Trophoblast cell (in vitro differentiated cells and primary cell): ENCODE measurements around the gene CCDC92.

ENCODE experiments used
- DNase-seq, 2 donors: peaks; one replicate each; pipeline ENCODE4 v3.0.0-alpha.2; 2016
- H2AFZ ChIP-seq: 2 replicates; pipeline ENCODE4 v1.6.1; 2013; ENCODE audit warnings: low read length, moderate library complexity, mild to moderate bottlenecking; ENCODE audit not compliant: insufficient read depth, poor library complexity
- H2AK5ac ChIP-seq: 2 replicates; pipeline ENCODE4 v1.6.1; 2013; ENCODE audit warnings: mild to moderate bottlenecking, low read length
- H2BK120ac ChIP-seq: 2 replicates; pipeline ENCODE4 v1.6.1; 2013; ENCODE audit warnings: low read length, mild to moderate bottlenecking, moderate library complexity; ENCODE audit not compliant: insufficient read depth, poor library complexity
- H2BK12ac ChIP-seq: 2 replicates; pipeline ENCODE4 v1.6.1; 2013; ENCODE audit warnings: mild to moderate bottlenecking, low read length, moderate library complexity
- H2BK5ac ChIP-seq: 2 replicates; pipeline ENCODE4 v1.6.1; 2013; ENCODE audit warnings: low read length, low read depth, moderate library complexity, mild to moderate bottlenecking; ENCODE audit not compliant: poor library complexity
- H3K14ac ChIP-seq: 2 replicates; pipeline ENCODE4 v1.6.1; 2013; ENCODE audit warnings: mild to moderate bottlenecking, low read length
- H3K18ac ChIP-seq: 2 replicates; pipeline ENCODE4 v1.6.1; 2013; ENCODE audit warnings: mild to moderate bottlenecking, low read length
- H3K23ac ChIP-seq: 2 replicates; pipeline ENCODE4 v1.6.1; 2013; ENCODE audit warnings: low read length
- H3K27ac ChIP-seq: 2 replicates; pipeline ENCODE4 v1.5.1; 2013; ENCODE audit warnings: low read depth, mild to moderate bottlenecking, inconsistent platforms, low read length, moderate library complexity
- H3K27me3 ChIP-seq: 2 replicates; pipeline ENCODE4 v1.6.1; 2013; ENCODE audit warnings: inconsistent platforms, mild to moderate bottlenecking, low read length, moderate library complexity; ENCODE audit not compliant: insufficient read depth
- H3K36me3 ChIP-seq, 2 experiments: 1 replicate in 1 of 2; 2 replicates in 1 of 2; pipeline ENCODE4 v1.6.1; 2013; ENCODE audit warnings: low read length in 2 of 2, mild to moderate bottlenecking in 2 of 2, moderate library complexity in 1 of 2; ENCODE audit not compliant: insufficient read depth in 2 of 2, control insufficient read depth in 1 of 2
- H3K4ac ChIP-seq: 2 replicates; pipeline ENCODE4 v1.6.1; 2013; ENCODE audit warnings: low read depth, mild to moderate bottlenecking, low read length, moderate library complexity
- H3K4me1 ChIP-seq, 2 experiments: 1 replicate in 1 of 2; 2 replicates in 1 of 2; pipeline ENCODE4 v1.6.1; 2013; ENCODE audit warnings: low read length in 2 of 2, mild to moderate bottlenecking in 2 of 2, moderate library complexity in 1 of 2; ENCODE audit not compliant: insufficient read depth in 2 of 2, control insufficient read depth in 1 of 2
- H3K4me2 ChIP-seq: 2 replicates; pipeline ENCODE4 v1.6.1; 2013; ENCODE audit warnings: inconsistent platforms, mild to moderate bottlenecking, low read length, moderate library complexity
- H3K4me3 ChIP-seq: 2 replicates; pipeline ENCODE4 v1.5.1; 2013; ENCODE audit warnings: mild to moderate bottlenecking, low read depth, low read length, inconsistent platforms
- H3K79me1 ChIP-seq: one replicate; pipeline ENCODE4 v1.6.1; 2013; ENCODE audit warnings: low read length
- H3K79me2 ChIP-seq: 2 replicates; pipeline ENCODE4 v1.6.1; 2013; ENCODE audit warnings: low read length, mild to moderate bottlenecking; ENCODE audit not compliant: control insufficient read depth, insufficient read depth, poor library complexity
- H3K9ac ChIP-seq: 2 replicates; pipeline ENCODE4 v1.6.1; 2013; ENCODE audit warnings: mild to moderate bottlenecking, low read length
- H3K9me3 ChIP-seq: 2 replicates; pipeline ENCODE4 v1.6.1; 2013; ENCODE audit warnings: low read depth, mild to moderate bottlenecking, control low read depth, inconsistent platforms, low read length; ENCODE audit not compliant: insufficient read depth
- H4K12ac ChIP-seq: 2 replicates; pipeline ENCODE4 v1.6.1; 2013; ENCODE audit warnings: low read depth, mild to moderate bottlenecking, low read length, moderate library complexity
- H4K8ac ChIP-seq: 2 replicates; pipeline ENCODE4 v1.6.1; 2013; ENCODE audit warnings: low read depth, mild to moderate bottlenecking, low read length, moderate library complexity
- H4K91ac ChIP-seq: one replicate; pipeline ENCODE4 v1.6.1; 2013; ENCODE audit warnings: low read depth, mild to moderate bottlenecking, low read length, moderate library complexity
- WGBS: extraction: QIAGEN DNeasy Blood & Tissue Kit; methylation state at CpG from one replicate; pipeline ENCODE4 v1.1.7; 2013; ENCODE audit warnings: missing lambda C conversion rate; ENCODE audit not compliant: insufficient read length, insufficient coverage; ENCODE audit errors: extremely low coverage; 5-methylcytosine and 5-hydroxymethylcytosine counted together

Gene CCDC92

DNA sequence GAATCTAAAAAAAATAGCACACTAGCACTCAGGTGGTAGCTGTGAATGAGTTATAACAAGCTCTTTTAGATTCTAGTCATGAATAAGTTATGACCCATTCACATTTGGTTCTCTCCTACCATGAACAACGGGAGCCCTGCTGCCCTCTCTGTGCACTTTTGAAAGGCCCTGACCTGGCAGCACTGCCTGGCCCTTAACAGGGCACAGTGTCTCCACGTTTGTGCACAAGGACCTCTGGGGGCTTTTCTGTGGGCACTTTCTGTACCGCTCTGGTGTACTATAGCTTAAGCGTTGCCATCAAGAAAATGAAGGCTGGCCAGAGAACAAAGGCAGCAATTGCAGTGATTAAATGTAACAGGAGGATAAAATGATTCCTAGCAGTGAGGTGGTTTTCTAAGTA lies 21.2 kb downstream of the CCDC92 start:
- Histone ChIP-seq H4K91ac (no peak overlapping the region), H3K27me3 (no peaks in the 10 kb centered on the region), H2BK120ac (no peak overlapping the region), H2AFZ (no peak overlapping the region), H3K27ac (no peak overlapping the region), H3K36me3 (peaks cover 2 to 5% of the 10 kb centered on the region in 2 experiments), H3K4me2 (no peak overlapping the region), H2AK5ac (no peak overlapping the region), H3K23ac (no peak overlapping the region), H4K8ac (no peak overlapping the region), H3K79me1 (no peaks in the 10 kb centered on the region), H2BK5ac (no peak overlapping the region), H3K9me3 (no peaks in the 10 kb centered on the region), H3K4ac (no peak overlapping the region), H3K79me2 (no peaks in the 10 kb centered on the region), H3K4me3 (no peak overlapping the region), H4K12ac (no peak overlapping the region), H3K18ac (no peak overlapping the region), H2BK12ac (no peak overlapping the region), H3K14ac (no peak overlapping the region), H3K4me1 (no peaks in the 10 kb centered on the region), H3K9ac (no peak overlapping the region)
- no CpG with 5 or more reads among the region's 4 CpGs for WGBS
- no peak for DNase-seq

DNA sequence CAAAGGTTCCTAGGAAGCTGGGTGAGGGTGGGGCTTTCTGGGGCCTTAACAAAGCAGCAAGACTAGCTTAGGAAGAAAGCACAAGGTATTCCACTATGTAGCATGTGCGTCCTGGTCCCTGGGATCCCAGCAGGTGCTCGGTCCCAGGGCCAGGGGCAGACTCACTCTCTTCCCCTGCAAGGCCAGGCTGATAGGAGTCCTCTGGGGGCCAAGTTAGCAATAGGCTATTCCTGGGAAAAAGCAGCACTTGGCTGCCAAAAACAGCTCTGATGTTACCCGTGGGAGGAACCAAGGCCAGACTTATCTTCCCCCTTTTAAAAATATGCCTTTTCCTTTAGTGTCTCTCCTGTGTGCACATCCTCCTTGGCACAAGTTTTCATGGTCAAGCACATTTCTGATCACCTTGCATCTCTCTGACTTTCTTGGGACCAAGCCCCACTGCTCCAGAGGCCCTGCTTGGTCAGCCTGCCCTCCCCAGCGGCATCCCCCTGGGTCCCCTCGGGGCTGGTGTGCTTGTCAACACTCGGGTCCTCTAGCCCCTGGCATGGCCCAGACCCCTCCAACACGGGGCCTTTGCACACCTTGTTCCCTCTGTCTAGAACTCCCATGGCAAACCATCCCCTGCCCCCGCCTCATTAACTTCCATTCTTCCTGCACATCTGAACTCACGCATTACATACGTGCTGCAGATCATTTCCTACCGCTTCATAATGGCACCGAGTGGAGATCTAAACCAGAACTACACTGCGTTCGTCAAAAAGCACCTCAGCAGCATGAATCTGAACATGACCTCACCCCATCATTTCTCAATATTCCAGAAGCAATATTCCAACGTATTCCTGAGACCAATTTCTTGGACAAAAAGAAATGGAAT lies 21.9 kb downstream of the CCDC92 start:
- H3K4me2 ChIP-seq, result no peak overlapping the region
- H3K18ac ChIP-seq, result no peak overlapping the region
- no peak overlapping the region for H3K14ac ChIP-seq
- no peaks in the 10 kb centered on the region for H3K79me2 ChIP-seq
- H3K27ac ChIP-seq, result no peak overlapping the region
- no peak overlapping the region for H2BK12ac ChIP-seq
- H2BK120ac ChIP-seq, result no peak overlapping the region
- H3K27me3 ChIP-seq, result no peaks in the 10 kb centered on the region
- H4K8ac ChIP-seq, result no peak overlapping the region
- H2BK5ac ChIP-seq, result no peak overlapping the region
- H3K4ac ChIP-seq, result no peak overlapping the region
- no peak overlapping the region for H3K4me3 ChIP-seq
- no peak overlapping the region for H4K12ac ChIP-seq
- no peak for DNase-seq
- H3K9ac ChIP-seq, result no peak overlapping the region
- no peak overlapping the region for H4K91ac ChIP-seq
- no peak overlapping the region for H3K23ac ChIP-seq
- no peak overlapping the region for H2AK5ac ChIP-seq
- H2AFZ ChIP-seq, result no peak overlapping the region
- no peaks in the 10 kb centered on the region for H3K4me1 ChIP-seq
- no peaks in the 10 kb centered on the region for H3K79me1 ChIP-seq
- WGBS, result no CpG with 5 or more reads among the region's 15 CpGs
- H3K9me3 ChIP-seq, result no peaks in the 10 kb centered on the region
- H3K36me3 ChIP-seq, result peaks cover 5% of the 10 kb centered on the region in 2 experiments

DNA sequence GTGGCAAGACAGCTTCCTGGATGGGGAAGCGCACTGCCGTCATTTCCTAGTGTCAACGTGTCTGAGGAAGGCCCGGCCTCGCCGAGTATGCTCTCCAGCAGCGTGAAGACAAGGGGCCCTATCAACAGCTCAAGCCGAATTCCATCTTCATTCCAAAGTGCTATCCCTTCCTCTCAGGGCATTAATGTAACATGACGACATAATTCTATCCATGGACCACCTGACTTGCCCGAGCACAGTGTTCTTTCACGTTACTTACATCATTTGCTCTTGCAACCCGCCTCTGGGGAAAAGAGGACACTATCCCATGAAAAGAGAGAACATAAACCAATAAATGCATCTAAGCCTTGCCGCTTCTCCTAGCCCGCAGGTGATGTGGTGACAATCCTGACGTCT lies 22.9 kb downstream of the CCDC92 start:
- Histone ChIP-seq H2BK120ac (no peak overlapping the region), H3K9ac (no peak overlapping the region), H4K8ac (no peak overlapping the region), H3K18ac (no peak overlapping the region), H2BK12ac (no peak overlapping the region), H3K79me2 (no peaks in the 10 kb centered on the region), H4K91ac (no peak overlapping the region), H3K27me3 (no peaks in the 10 kb centered on the region), H3K9me3 (no peaks in the 10 kb centered on the region), H3K36me3 (peaks cover 9 to 10% of the 10 kb centered on the region in 2 experiments), H3K27ac (no peak overlapping the region), H3K4me2 (no peak overlapping the region), H2AK5ac (no peak overlapping the region), H3K14ac (no peak overlapping the region), H3K4me3 (no peak overlapping the region), H3K4me1 (no peaks in the 10 kb centered on the region), H3K23ac (no peak overlapping the region), H4K12ac (no peak overlapping the region), H2AFZ (no peak overlapping the region), H2BK5ac (no peak overlapping the region), H3K4ac (no peak overlapping the region), H3K79me1 (no peaks in the 10 kb centered on the region)
- WGBS, result no CpG with 5 or more reads among the region's 15 CpGs
- no peak for DNase-seq

DNA sequence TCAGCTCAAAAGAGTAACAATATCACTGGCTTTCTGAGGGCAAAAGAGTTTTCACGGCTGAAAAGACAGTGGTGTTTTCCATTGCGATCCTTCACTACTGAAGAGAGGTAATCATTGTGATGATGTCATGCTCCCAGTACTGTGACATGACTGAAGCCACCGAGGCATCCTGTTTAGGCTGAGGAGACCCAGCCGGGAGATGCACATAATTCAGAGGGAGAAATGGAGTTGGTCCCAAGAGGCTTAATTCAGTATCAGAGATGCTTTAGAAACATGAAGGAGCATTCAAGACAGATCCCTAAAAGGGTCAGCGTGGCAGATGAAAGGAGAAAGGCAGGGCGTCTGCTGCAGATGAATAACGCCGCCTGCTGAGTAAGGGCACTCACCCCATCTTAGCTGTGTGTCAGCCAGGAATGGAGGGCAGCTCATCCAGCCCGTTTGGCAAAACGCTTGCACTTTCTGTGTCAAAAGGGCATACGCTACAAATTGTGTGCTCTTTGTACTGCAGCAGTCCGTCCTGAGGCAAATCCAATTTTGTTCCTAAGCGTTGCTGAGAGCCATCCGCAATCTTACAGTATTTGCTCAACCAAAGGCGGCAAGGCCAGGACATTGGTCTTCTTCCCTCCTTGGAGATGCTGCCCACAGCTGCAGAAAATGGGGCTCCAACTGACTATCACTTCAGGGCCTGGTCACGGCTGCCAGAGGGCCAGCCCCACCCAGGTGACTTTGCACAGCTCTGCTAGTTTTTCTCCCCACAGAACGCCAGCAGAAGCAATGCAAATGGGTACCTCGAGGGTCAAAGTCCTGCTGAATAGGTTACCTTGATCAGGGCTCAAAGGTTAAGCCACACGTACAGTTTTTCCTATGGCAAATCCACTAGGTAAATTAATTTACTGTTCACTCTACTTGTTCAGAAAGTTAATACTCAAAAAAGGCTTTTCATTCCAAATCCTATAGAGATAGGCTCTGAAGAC lies 23.5 kb downstream of the CCDC92 start:
- Histone ChIP-seq H3K14ac (no peak overlapping the region), H3K79me1 (no peaks in the 10 kb centered on the region), H3K27ac (no peak overlapping the region), H3K23ac (no peak overlapping the region), H3K4me1 (no peaks in the 10 kb centered on the region), H3K4me2 (no peak overlapping the region), H4K12ac (no peak overlapping the region), H2BK5ac (no peak overlapping the region), H3K9ac (no peak overlapping the region), H4K91ac (no peak overlapping the region), H3K79me2 (no peaks in the 10 kb centered on the region), H3K4me3 (no peak overlapping the region), H3K4ac (no peak overlapping the region), H3K9me3 (no peaks in the 10 kb centered on the region), H2AFZ (no peak overlapping the region), H3K27me3 (no peaks in the 10 kb centered on the region), H3K36me3 (peaks cover 14 to 15% of the 10 kb centered on the region in 2 experiments), H3K18ac (no peak overlapping the region), H2AK5ac (no peak overlapping the region), H2BK12ac (no peak overlapping the region), H4K8ac (no peak overlapping the region), H2BK120ac (no peak overlapping the region)
- DNase-seq, result no peak
- WGBS, result no CpG with 5 or more reads among the region's 19 CpGs
